GM12878 (cell line): ENCODE data around the gene BMAL1. TPM values are rescaled to one million over a fixed set of nuclear protein-coding genes. Genes with fewer than 3 reads are reported as not detected.
A peak's percentile ranks its signal among the peaks of the same experiment; 100 is the strongest.

Source experiments
- ATF2 ChIP-seq: IDR thresholded peaks from 2 replicates; pipeline ENCODE4 v1.6.1; 2012; ENCODE audit warnings: low read length, inconsistent platforms
- ATF7 ChIP-seq: fragments of 450-650 bp; IDR thresholded peaks from 2 replicates; pipeline ENCODE4 v1.6.1; 2016; ENCODE audit warnings: low read depth, mild to moderate bottlenecking
- BCL11A ChIP-seq: IDR thresholded peaks from 2 replicates; pipeline ENCODE4 v1.6.1; 2011; ENCODE audit warnings: low read depth, low read length
- CHD2 ChIP-seq: IDR thresholded peaks from 2 replicates; pipeline ENCODE4 v1.6.1; 2011; ENCODE audit warnings: low read depth, low read length, improper control_type of control experiment, borderline replicate concordance
- CREB1 ChIP-seq: IDR thresholded peaks from 2 replicates; pipeline ENCODE4 v1.6.1; 2012; ENCODE audit warnings: low read depth, mild to moderate bottlenecking, inconsistent platforms
- E4F1 ChIP-seq: fragments of 450-650 bp; IDR thresholded peaks from 2 replicates; pipeline ENCODE4 v1.6.1; 2018; ENCODE audit warnings: borderline replicate concordance, mild to moderate bottlenecking; ENCODE audit not compliant: partially characterized antibody
- EED ChIP-seq: sonication (generic); IDR thresholded peaks from 2 replicates; pipeline ENCODE4 v1.6.1; 2016; ENCODE audit warnings: antibody characterized with exemption, low read depth
- HDGF ChIP-seq: fragments of 450-650 bp; IDR thresholded peaks from 2 replicates; pipeline ENCODE4 v1.6.1; 2016; ENCODE audit warnings: antibody characterized with exemption
- KLF5 ChIP-seq: fragments of 450-650 bp; IDR thresholded peaks from 2 replicates; pipeline ENCODE4 v1.6.1; 2014; ENCODE audit warnings: mild to moderate bottlenecking; ENCODE audit not compliant: partially characterized antibody
- NR2C1 ChIP-seq: fragments of 450-650 bp; IDR thresholded peaks from 2 replicates; pipeline ENCODE4 v1.6.1; 2017; ENCODE audit warnings: antibody characterized with exemption, mild to moderate bottlenecking, moderate library complexity
- NR2C2 ChIP-seq: IDR thresholded peaks from 2 replicates; pipeline ENCODE4 v1.6.1; 2011; ENCODE audit warnings: borderline replicate concordance, low read depth; ENCODE audit not compliant: control insufficient read depth, insufficient read length
- POLR2A ChIP-seq: IDR thresholded peaks from 2 replicates; pipeline ENCODE4 v1.6.1; 2011; ENCODE audit warnings: low read depth, mild to moderate bottlenecking, low read length
- RELA ChIP-seq: fragments of 450-650 bp; IDR thresholded peaks from 2 replicates; pipeline ENCODE4 v1.8.0; 2014; ENCODE audit warnings: borderline replicate concordance; ENCODE audit not compliant: partially characterized antibody
- RUNX3 ChIP-seq: IDR thresholded peaks from 2 replicates; pipeline ENCODE4 v1.6.1; 2012; ENCODE audit warnings: low read length, inconsistent platforms
- SRF ChIP-seq, 2 experiments: IDR thresholded peaks; 2 replicates each; pipeline ENCODE4 v1.6.1; 2011; ENCODE audit warnings: low read depth in 2 of 2, low read length in 2 of 2, mild to moderate bottlenecking in 1 of 2, moderate library complexity in 1 of 2
- ZNF207 ChIP-seq: fragments of 450-650 bp; IDR thresholded peaks from 2 replicates; pipeline ENCODE4 v1.6.1; 2014; ENCODE audit warnings: antibody characterized with exemption, mild to moderate bottlenecking, borderline replicate concordance
- ZNF217 ChIP-seq: fragments of 450-650 bp; IDR thresholded peaks from 2 replicates; pipeline ENCODE4 v1.6.1; 2017; ENCODE audit warnings: antibody characterized with exemption, mild to moderate bottlenecking
- ZNF384 ChIP-seq: IDR thresholded peaks from 2 replicates; pipeline ENCODE4 v1.6.1; 2012; ENCODE audit warnings: low read depth, mild to moderate bottlenecking, low read length, improper control_type of control experiment, borderline replicate concordance
- ZNF687 ChIP-seq: fragments of 450-650 bp; IDR thresholded peaks from 2 replicates; pipeline ENCODE4 v1.6.1; 2017; ENCODE audit warnings: mild to moderate bottlenecking, moderate library complexity
- polyA plus RNA-seq, 11 experiments: library from polyadenylated mRNA; depleted of rRNA in 4 of 11; unstranded in 6 of 11; stranded (reverse) in 5 of 11; fragments of >200 nt; fragmentation: Nextera tagmentation in 4 of 11; fragmentation: Illumina TruSeq in 1 of 11; extraction: Ambion mirVana in 4 of 11; extraction: Trizol in 1 of 11; gene quantifications; 1 replicate in 1 of 11; 2 replicates in 10 of 11; pipeline versions ENCODE4 v1.2.1 to v1.2.3, GENCODE V29; 2011 to 2016; ENCODE audit warnings: inconsistent platforms in 2 of 11, missing spikeins in 2 of 11, low read depth in 1 of 11
- total RNA-seq, 4 experiments: library from RNA; depleted of rRNA in 3 of 4; stranded (reverse); fragments of >200 nt in 3 of 4; fragmentation: Illumina TruSeq in 1 of 4; extraction: Trizol in 1 of 4; gene quantifications; 2 replicates each; pipeline versions ENCODE4 v1.2.1 to v1.2.3, GENCODE V29; 2013 to 2021
- TF ChIP-seq, protein P1 (sequence below): fragments of 450-650 bp; IDR thresholded peaks from 2 replicates; pipeline ENCODE4 v1.6.1; 2017; ENCODE audit warnings: low read depth, mild to moderate bottlenecking, moderate library complexity
- TF ChIP-seq, protein P2 (sequence below): IDR thresholded peaks from 2 replicates; pipeline ENCODE4 v1.6.1; 2012; ENCODE audit warnings: low read depth, low read length, improper control_type of control experiment

Gene BMAL1
- total and polyA plus RNA-seq, 10 of the 15 experiments (the other 5 are each of a cell fraction or from before 2014, with no cell fraction given): 3.5 to 40.6 (median 13.6) TPM

GRCh38 chr11:13318498-13319295, 41.1 kb downstream of the BMAL1 start (continued):
- no peak for TF ChIP-seq ZNF384
- TF ChIP-seq, protein P1, sequence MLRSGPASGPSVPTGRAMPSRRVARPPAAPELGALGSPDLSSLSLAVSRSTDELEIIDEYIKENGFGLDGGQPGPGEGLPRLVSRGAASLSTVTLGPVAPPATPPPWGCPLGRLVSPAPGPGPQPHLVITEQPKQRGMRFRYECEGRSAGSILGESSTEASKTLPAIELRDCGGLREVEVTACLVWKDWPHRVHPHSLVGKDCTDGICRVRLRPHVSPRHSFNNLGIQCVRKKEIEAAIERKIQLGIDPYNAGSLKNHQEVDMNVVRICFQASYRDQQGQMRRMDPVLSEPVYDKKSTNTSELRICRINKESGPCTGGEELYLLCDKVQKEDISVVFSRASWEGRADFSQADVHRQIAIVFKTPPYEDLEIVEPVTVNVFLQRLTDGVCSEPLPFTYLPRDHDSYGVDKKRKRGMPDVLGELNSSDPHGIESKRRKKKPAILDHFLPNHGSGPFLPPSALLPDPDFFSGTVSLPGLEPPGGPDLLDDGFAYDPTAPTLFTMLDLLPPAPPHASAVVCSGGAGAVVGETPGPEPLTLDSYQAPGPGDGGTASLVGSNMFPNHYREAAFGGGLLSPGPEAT: peak; percentile 34; the same call in 1 of the 2 replicates
- TF ChIP-seq NR2C2: no peak
- TF ChIP-seq CHD2: no peak
- TF ChIP-seq ZNF217: no peak
- 0 out of 2 replicates have a peak, but pooled peaks have one; percentile 64 for TF ChIP-seq HDGF
- TF ChIP-seq BCL11A: no peak
- no peak for TF ChIP-seq RELA
- TF ChIP-seq SRF (IDR thresholded peaks at IDR 0.05; ENCODE audit: low read depth in 2 of 2, low read length in 2 of 2): no peak
- TF ChIP-seq NR2C1: peak; percentile 87
- TF ChIP-seq ATF7: no peak
- TF ChIP-seq KLF5: no peak
- TF ChIP-seq EED: no peak
- TF ChIP-seq, protein P2, sequence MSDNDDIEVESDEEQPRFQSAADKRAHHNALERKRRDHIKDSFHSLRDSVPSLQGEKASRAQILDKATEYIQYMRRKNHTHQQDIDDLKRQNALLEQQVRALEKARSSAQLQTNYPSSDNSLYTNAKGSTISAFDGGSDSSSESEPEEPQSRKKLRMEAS: no peak
- no peak for TF ChIP-seq E4F1
- peak; percentile 35; the same call in 1 of the 2 replicates for TF ChIP-seq RUNX3
- 0 out of 2 replicates have a peak, but pooled peaks have one; percentile 37 for TF ChIP-seq ZNF687
- TF ChIP-seq ZNF207: no peak
- TF ChIP-seq ATF2: no peak
- TF ChIP-seq CREB1: 0 out of 2 replicates have a peak, but pooled peaks have one; percentile 10
- TF ChIP-seq POLR2A: no peak
